Astrocyte (in vitro differentiated cells and primary cell): ENCODE measurements around the gene OR2A25. TPM values are rescaled to one million over a fixed set of nuclear protein-coding genes. Genes with fewer than 3 reads are reported as not detected.
"Not testable (repeated sequence)": the region's sequence is repeated elsewhere in the genome, so short reads cannot be mapped to it uniquely, and the experiment has no call there.

Source experiments
- DNase-seq: peaks from one replicate; pipeline ENCODE4 v3.0.0-alpha.2; 2010; ENCODE audit warnings: low read depth
- FAIRE-seq: peaks from 2 replicates; lab custom pipeline; 2011; peaks lifted over from hg19 to GRCh38; lab: Jason Lieb, UNC
- H2AFZ ChIP-seq: 2 replicates; pipeline ENCODE4 v1.6.0; 2012; ENCODE audit warnings: low read depth, low read length, inconsistent platforms
- H3K27ac ChIP-seq: 2 replicates; pipeline ENCODE4 v1.5.1; 2011; ENCODE audit warnings: low read depth, low read length, inconsistent platforms
- H3K27me3 ChIP-seq: 2 replicates; pipeline ENCODE4 v1.6.0; 2011; ENCODE audit warnings: low read length, inconsistent platforms; ENCODE audit not compliant: insufficient read depth
- H3K36me3 ChIP-seq: 2 replicates; pipeline ENCODE4 v1.5.1; 2011; ENCODE audit warnings: low read length, inconsistent platforms; ENCODE audit not compliant: insufficient read depth
- H3K4me1 ChIP-seq: 2 replicates; pipeline ENCODE4 v1.5.1; 2011; ENCODE audit warnings: low read length, inconsistent platforms; ENCODE audit not compliant: insufficient read depth
- H3K4me2 ChIP-seq: 2 replicates; pipeline ENCODE4 v1.6.0; 2012; ENCODE audit warnings: low read length, inconsistent platforms
- H3K4me3 ChIP-seq: 2 replicates; pipeline ENCODE4 v1.5.1; 2011; ENCODE audit warnings: low read depth, mild to moderate bottlenecking, low read length, inconsistent platforms; ENCODE audit not compliant: insufficient read depth
- H3K79me2 ChIP-seq: 2 replicates; pipeline ENCODE4 v1.6.0; 2012; ENCODE audit warnings: mild to moderate bottlenecking, low read length, inconsistent platforms; ENCODE audit not compliant: insufficient read depth
- H3K9ac ChIP-seq: 2 replicates; pipeline ENCODE4 v1.6.0; 2012; ENCODE audit warnings: mild to moderate bottlenecking, low read length, inconsistent platforms
- H3K9me3 ChIP-seq: 2 replicates; pipeline ENCODE4 v1.5.1; 2012; ENCODE audit warnings: low read depth, mild to moderate bottlenecking, low read length, inconsistent platforms; ENCODE audit not compliant: insufficient read depth
- H4K20me1 ChIP-seq: 2 replicates; pipeline ENCODE4 v1.6.0; 2012; ENCODE audit warnings: low read length, inconsistent platforms; ENCODE audit not compliant: insufficient read depth
- H3K27ac Mint-ChIP-seq: one replicate; pipeline ENCODE4 v1.8.0; 2021; ENCODE audit warnings: mild to moderate bottlenecking, mixed read lengths; ENCODE audit not compliant: unreplicated experiment
- H3K27me3 Mint-ChIP-seq: one replicate; pipeline ENCODE4 v1.8.0; 2021; ENCODE audit warnings: low read depth, mixed read lengths; ENCODE audit not compliant: unreplicated experiment
- H3K36me3 Mint-ChIP-seq: one replicate; pipeline ENCODE4 v1.8.0; 2021; ENCODE audit warnings: low read depth, mixed read lengths; ENCODE audit not compliant: unreplicated experiment
- H3K4me1 Mint-ChIP-seq: one replicate; pipeline ENCODE4 v1.8.0; 2021; ENCODE audit warnings: low read depth, mixed read lengths; ENCODE audit not compliant: unreplicated experiment
- H3K4me3 Mint-ChIP-seq: one replicate; pipeline ENCODE4 v1.8.0; 2021; ENCODE audit warnings: mild to moderate bottlenecking, moderate library complexity, mixed read lengths; ENCODE audit not compliant: unreplicated experiment
- H3K9me3 Mint-ChIP-seq: one replicate; pipeline ENCODE4 v1.8.0; 2021; ENCODE audit warnings: mild to moderate bottlenecking, mixed read lengths; ENCODE audit not compliant: unreplicated experiment
- EZH2 ChIP-seq: IDR thresholded peaks from 2 replicates; pipeline ENCODE4 v1.6.1; 2012; ENCODE audit warnings: mild to moderate bottlenecking, low read length, inconsistent platforms; ENCODE audit not compliant: insufficient read depth
- total RNA-seq: library from RNA; stranded (reverse); gene quantifications from 2 replicates; pipeline ENCODE4 v1.2.1, GENCODE V29; 2021
- TF ChIP-seq, protein P1 (sequence below): IDR thresholded peaks from 2 replicates; pipeline ENCODE4 v1.5.1; 2011; ENCODE audit warnings: low read depth, mild to moderate bottlenecking, inconsistent platforms, low read length, moderate library complexity; ENCODE audit not compliant: insufficient read depth

OR2A25 gene
- total RNA-seq, 1 donor from 2014 or later: not detected

DNA sequence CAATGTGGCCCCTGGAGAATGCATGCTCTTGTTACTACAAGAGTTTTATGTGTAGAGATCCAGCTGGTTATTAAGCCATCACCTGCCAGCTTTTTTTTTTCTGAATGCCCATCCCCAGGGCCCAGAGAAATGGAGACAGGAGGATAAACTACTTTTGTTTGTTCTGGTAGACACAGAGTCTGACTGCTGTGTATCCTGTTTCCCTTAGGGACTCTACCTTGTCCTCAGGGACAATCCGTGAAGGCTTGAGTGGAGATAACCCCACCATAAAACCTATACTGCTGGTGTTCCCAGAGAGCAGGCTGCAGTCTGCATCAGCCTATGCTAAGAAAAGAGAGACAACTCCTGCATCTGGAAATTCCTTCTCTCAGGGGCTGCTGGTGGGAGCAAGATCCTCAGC lies 21.0 kb upstream of the OR2A25 start, which contains the start of gene OR2A5:
Gene OR2A5, plus strand, starts transcription at position 301 of the 400 bp plus-strand sequence. CDS start 1,454 bp downstream, outside the sequence.
- Histone ChIP-seq H3K79me2 (no peaks in the 10 kb centered on the region), H3K4me1 (no peaks in the 10 kb centered on the region), H3K9ac (no peak within 1 kb of the TSS), H3K4me3 (no peak within 1 kb of the TSS), H2AFZ (no peak within 1 kb of the TSS), H4K20me1 (no peaks in the 10 kb centered on the region), H3K27ac (no peak within 1 kb of the TSS), H3K9me3 (no peaks in the 10 kb centered on the region), H3K36me3 (no peaks in the 10 kb centered on the region), H3K4me2 (no peak within 1 kb of the TSS), H3K27me3 (no peaks in the 10 kb centered on the region)
- Mint-ChIP-seq H3K4me3 (no peak within 1 kb of the TSS), H3K9me3 (no peaks in the 10 kb centered on the region), H3K36me3 (no peaks in the 10 kb centered on the region), H3K27ac (no peak within 1 kb of the TSS), H3K27me3 (peaks cover 2% of the 10 kb centered on the region), H3K4me1 (no peaks in the 10 kb centered on the region)
- no peak for DNase-seq
- no peak for TF ChIP-seq EZH2
- TF ChIP-seq, protein P1, sequence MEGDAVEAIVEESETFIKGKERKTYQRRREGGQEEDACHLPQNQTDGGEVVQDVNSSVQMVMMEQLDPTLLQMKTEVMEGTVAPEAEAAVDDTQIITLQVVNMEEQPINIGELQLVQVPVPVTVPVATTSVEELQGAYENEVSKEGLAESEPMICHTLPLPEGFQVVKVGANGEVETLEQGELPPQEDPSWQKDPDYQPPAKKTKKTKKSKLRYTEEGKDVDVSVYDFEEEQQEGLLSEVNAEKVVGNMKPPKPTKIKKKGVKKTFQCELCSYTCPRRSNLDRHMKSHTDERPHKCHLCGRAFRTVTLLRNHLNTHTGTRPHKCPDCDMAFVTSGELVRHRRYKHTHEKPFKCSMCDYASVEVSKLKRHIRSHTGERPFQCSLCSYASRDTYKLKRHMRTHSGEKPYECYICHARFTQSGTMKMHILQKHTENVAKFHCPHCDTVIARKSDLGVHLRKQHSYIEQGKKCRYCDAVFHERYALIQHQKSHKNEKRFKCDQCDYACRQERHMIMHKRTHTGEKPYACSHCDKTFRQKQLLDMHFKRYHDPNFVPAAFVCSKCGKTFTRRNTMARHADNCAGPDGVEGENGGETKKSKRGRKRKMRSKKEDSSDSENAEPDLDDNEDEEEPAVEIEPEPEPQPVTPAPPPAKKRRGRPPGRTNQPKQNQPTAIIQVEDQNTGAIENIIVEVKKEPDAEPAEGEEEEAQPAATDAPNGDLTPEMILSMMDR: no peak
- no peak for FAIRE-seq

DNA sequence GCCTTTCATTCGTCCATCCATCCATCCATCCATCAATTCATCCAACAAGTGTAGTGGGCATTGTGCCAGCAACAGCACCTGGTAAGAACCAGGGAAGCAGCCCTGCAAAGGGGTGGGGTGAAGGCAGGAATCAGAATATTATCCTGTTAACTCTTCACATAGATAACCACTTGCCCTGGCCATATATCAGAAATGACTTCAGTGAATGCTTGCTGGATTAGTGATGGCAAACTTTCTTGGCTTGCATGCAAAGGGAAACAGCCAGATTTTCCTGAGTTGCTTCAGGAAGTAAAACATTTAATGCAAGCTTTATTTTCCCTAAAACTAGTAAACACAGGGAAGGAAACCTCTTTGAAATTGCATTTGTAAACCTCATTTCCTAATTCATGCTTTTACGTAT lies 20.1 kb upstream of the OR2A25 start:
- no peaks in the 10 kb centered on the region for H4K20me1 ChIP-seq
- H3K9ac ChIP-seq: no peak overlapping the region
- no peak overlapping the region for H3K4me3 ChIP-seq
- no peaks in the 10 kb centered on the region for H3K27me3 ChIP-seq
- peaks cover 2% of the 10 kb centered on the region for H3K27me3 Mint-ChIP-seq
- no peaks in the 10 kb centered on the region for H3K36me3 Mint-ChIP-seq
- no peak overlapping the region for H3K4me2 ChIP-seq
- H3K4me1 ChIP-seq: no peaks in the 10 kb centered on the region
- no peak for FAIRE-seq
- no peak overlapping the region for H2AFZ ChIP-seq
- no peaks in the 10 kb centered on the region for H3K9me3 ChIP-seq
- H3K4me1 Mint-ChIP-seq: no peaks in the 10 kb centered on the region
- H3K27ac Mint-ChIP-seq: no peak overlapping the region
- no peaks in the 10 kb centered on the region for H3K79me2 ChIP-seq
- no peaks in the 10 kb centered on the region for H3K36me3 ChIP-seq
- H3K9me3 Mint-ChIP-seq: no peaks in the 10 kb centered on the region
- DNase-seq: no peak
- H3K4me3 Mint-ChIP-seq: no peak overlapping the region
- no peak for TF ChIP-seq EZH2
- TF ChIP-seq, protein P1: no peak
- H3K27ac ChIP-seq: no peak overlapping the region

DNA sequence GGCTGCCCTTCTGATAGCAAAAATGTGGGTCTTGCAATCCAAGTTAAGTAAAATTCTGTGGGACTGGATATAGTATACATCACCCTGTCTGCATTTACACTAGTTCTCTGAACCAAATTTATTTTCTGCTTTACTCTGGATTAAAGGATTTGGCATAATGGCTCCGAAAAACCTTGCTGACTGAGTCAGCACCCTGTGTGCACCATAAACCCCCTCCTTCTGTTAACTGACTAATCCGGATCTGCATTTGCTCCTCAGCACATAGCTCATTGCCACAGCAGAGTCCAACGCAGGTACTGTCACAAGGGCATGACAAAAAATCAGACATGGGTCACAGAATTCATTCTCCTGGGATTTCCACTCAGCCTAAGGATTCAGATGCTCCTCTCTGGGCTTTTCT lies 19.5 kb upstream of the OR2A25 start:
- no peaks in the 10 kb centered on the region for H3K27me3 ChIP-seq
- Mint-ChIP-seq H3K36me3 (no peaks in the 10 kb centered on the region), H3K27me3 (peaks cover 2% of the 10 kb centered on the region), H3K27ac (no peak overlapping the region), H3K4me1 (no peaks in the 10 kb centered on the region), H3K4me3 (no peak overlapping the region), H3K9me3 (no peaks in the 10 kb centered on the region)
- H3K4me1 ChIP-seq: no peaks in the 10 kb centered on the region
- no peak overlapping the region for H3K9ac ChIP-seq
- TF ChIP-seq, protein P1: no peak
- no peak for TF ChIP-seq EZH2
- DNase-seq (no peak), FAIRE-seq (no peak)
- H3K4me2 ChIP-seq: no peak overlapping the region
- H4K20me1 ChIP-seq: no peaks in the 10 kb centered on the region
- no peak overlapping the region for H2AFZ ChIP-seq
- H3K4me3 ChIP-seq: no peak overlapping the region
- H3K27ac ChIP-seq: no peak overlapping the region
- H3K79me2 ChIP-seq: no peaks in the 10 kb centered on the region
- H3K9me3 ChIP-seq: no peaks in the 10 kb centered on the region
- no peaks in the 10 kb centered on the region for H3K36me3 ChIP-seq

DNA sequence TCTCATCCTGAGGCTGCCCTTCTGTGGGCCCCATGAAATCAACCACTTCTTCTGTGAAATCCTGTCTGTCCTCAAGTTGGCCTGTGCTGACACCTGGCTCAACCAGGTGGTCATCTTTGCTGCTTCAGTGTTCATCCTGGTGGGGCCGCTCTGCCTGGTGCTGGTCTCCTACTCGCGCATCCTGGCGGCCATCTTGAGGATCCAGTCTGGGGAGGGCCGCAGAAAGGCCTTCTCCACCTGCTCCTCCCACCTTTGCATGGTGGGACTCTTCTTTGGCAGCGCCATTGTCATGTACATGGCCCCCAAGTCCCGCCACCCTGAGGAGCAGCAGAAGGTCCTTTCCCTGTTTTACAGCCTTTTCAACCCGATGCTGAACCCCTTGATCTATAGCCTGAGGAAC lies 18.7 kb upstream of the OR2A25 start:
- not testable (repeated sequence) for H3K9me3 Mint-ChIP-seq, H3K9ac ChIP-seq

More for the DNA sequence above, 18.7 kb upstream of the OR2A25 start:
- H3K36me3 ChIP-seq, H3K4me1 Mint-ChIP-seq, H2AFZ ChIP-seq, H3K36me3 Mint-ChIP-seq, H3K27me3 ChIP-seq, DNase-seq, H3K4me1 ChIP-seq, H3K27ac ChIP-seq, H3K79me2 ChIP-seq, FAIRE-seq, H3K27ac Mint-ChIP-seq, H4K20me1 ChIP-seq, H3K9me3 ChIP-seq, H3K4me3 ChIP-seq, H3K27me3 Mint-ChIP-seq, H3K4me2 ChIP-seq, H3K4me3 Mint-ChIP-seq: not testable (repeated sequence)
